NCI-H2227 (cell line): Measurements from ENCODE around the gene GRM8.
A peak's percentile ranks its signal among the peaks of the same experiment; 100 is the strongest.
"Not testable (repeated sequence)": the region's sequence is repeated elsewhere in the genome, so short reads cannot be mapped to it uniquely, and the experiment has no call there.

Experiments used
- DNase-seq: peaks from one replicate; lab custom pipeline; 2025; ENCODE audit not compliant: unreplicated experiment; lab: John Stamatoyannopoulos, UW

Gene GRM8

DNA sequence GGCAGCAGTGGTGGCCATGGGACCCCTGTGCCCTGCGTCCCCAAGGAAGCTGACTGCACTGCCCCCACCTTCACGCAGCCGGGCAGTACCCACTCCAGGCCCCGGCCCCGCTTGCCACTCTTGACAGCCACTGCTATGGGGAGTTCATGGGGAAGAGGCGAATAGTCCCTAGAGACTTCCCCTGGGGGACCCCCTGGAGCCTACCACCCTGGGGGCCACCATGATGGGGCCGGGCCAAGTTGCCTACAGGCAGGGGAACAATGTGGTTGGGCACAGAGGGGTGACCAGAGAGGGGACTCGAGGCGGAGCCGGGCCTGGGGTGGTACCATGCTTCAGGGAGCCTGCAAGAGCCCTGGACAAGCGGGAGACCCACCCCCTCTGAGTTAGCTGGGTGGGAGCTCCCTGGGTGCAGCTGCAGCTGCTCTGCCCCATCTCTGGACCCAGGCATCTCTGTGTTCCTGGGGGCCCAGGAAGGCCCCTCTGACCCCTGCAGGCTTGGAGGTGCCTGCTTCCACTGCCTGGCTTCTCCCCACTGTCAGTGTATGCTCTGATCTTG lies 567.6 kb downstream of the GRM8 start:
- DNase-seq: no peak

DNA sequence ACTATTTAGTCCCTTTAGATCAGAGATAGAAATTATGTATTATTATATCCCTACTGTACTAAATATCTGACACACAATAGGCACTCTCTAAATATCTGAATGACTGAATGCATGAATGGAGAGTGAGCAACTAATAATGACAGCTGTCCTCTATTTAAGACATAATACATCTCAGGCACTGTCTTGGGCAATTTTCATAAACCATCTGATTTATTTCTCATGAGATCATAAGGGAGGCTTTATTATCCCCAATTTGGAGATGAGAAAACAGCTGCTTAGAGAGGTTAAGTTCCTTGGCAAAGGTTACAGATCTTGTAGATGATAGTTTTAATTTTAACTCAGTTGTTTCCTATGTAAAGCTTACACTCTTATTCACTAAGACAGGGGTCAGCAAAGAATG lies 570.6 kb downstream of the GRM8 start:
- no peak for DNase-seq

DNA sequence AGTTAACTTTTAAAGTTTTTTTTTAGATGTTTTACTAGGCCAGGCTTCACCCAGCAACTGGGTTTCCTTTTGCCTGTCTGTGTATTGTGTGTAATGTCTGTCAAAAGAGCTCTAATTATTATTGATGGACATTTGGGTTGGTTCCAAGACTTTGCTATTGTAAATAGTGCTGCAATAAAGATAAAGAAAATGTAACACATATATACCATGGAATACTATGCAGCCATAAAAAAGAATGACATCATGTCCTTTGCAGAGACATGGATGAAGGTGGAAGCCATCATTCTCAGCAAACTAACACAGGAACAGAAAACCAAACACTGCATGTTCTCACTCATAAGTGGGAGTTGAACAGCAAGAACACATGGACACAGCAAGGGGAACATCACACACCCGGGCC lies 584.0 kb downstream of the GRM8 start:
- not testable (repeated sequence) for DNase-seq

DNA sequence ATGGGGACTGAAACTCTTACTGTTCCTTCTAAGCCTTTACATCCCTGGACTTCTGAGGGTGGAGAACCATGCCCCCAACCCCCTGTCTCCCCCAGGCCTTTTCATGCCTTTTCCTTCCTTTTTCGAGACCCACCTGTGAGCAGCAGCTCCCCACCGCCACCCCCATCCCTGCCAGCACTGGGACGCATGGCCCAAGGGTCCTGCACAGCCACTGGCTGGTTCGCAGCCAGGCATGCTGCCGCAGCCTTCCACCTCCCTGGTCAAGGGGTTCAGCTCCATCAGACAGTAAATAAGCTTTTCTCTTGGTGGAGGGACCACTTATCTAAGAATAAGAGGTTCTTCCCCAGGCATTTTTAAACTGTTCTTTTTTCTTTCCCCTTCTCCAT lies 584.4 kb downstream of the GRM8 start:
- no peak for DNase-seq

DNA sequence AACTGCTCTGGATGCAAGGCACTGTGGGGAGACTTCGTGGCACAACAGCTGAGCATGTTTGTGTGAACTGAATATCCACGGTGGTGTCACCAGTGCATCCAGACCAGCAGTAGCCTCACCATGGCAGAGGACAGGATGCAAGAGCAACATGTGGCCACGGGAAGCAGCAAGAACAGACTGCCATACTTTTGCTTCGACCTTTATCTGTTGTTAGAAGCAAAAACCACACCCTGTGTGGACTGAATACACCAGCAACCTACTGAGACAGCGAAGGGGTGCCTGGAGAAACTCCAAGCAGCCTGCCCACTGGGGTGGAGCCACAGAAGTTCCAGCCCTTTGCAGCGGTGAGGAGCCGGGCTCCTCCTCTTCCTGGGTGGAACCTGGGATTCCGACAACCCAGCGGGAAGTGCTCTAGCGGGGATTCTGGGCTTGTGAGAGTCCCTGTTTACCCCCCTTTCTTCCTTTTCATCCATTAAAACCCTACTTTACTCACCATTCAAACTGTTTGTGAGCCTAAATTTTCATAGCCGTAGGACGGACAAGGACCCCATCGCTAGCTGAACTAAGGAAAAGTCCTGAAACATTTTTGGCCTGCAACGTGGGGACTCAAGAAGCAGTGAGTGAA lies 584.9 kb downstream of the GRM8 start:
- peak; percentile 45 for DNase-seq

DNA sequence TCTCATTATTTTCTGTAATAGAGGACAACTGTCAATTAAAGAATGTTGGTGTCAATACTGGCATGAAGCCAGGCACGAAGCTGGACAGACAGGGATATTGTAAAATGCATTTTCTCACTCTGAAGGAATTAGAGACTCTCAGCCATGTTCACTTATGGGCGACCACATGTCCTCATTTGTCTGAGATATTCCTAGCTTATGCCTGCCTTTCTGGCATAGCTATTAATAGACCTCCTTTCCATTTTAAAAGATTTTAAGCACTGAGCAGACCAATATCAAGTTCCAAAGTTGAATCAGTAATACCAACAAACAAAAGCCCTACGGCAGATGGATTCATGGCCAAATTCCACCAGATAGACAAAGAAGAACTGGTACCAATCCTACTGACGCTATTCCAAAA lies 589.9 kb downstream of the GRM8 start:
- no peak for DNase-seq

DNA sequence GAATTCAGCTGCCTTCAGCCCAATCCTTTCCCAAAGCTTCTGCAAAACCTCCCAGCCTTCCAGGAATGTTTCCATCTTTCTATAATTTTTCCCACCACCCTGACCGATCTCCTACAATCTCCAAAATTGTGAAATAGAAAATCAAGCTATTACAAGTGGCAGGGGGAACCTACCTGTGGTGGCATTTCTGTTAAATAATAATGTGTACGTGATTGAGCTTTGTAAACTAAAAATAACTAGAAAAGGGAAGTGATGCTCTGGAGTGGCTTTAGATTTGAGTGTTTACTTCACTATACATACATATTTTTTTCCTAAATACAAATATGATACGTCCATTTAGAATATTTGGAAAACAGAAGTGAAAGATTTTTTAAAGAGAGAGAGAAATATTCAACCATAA lies 593.6 kb downstream of the GRM8 start:
- DNase-seq: no peak

DNA sequence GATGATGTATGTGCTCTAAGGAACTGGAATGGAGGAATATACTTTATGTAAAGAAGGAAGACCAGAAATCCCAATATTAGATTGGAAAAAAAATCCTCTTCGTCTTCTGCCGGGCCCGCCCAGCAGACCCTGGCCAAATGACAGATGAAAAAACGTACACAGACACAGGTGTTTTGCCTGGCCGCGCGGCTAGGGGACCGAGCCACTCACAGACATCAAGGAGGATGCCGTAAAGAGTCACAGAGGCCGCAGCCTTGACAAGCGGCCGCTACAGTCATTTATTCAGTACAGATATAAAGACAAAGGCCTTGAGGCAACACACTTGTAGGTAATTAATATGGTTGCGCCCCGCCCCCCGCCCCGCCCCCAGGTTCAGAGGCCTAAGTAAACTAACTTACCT lies 594.1 kb downstream of the GRM8 start:
- DNase-seq: no peak

DNA sequence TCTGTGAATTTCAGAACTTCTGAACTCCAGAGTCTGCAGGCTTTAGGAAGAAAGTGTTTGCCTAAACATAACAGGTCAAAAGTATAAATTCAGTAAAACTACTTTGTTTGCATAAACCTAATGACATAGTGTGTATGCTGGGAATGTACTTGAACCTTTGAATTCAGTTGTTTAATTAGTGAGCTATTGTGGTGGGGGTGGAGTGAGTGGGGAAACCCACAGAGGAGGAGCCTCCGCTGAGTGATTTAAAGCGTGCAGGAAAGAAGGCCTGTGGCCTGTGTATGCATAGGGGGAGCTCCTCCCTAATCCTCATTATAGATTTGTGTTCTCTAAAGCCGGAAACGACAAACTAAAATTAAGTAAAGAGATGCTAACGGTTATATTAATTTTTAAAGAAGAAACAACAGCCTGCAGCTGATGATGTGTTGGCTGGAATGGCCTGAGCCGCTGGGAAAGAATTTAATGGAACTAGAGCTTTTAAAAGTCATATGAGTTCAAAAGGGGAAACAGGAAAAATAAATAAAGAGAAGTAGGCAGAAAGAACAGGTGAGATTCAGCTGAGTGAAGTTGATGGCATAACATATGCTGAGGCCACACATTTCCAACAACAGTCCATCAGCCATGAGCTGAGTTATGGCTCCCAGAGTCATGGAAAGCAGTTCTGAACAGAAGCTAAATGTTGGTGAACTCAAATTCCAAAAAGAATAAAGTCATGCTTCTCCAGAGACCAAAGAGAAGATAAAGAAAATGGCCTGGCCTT lies 595.0 kb downstream of the GRM8 start:
- no peak for DNase-seq

DNA sequence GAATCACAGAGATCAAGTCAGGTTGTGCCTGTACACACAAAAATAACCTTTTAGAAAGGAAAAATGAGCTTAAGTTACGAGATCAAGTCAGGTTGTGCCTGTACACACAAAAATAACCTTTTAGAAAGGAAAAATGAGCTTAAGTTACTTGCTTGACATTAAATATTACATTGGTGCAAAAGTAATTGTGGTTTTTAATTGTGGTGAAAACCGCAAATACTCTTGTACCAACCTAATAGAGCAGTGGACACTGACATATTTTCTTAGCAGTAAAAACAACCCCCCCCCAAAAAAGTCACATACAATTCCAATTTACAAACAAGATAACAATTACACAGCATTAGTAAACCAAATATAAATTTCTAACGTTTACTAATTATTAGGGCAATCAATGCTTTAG lies 595.6 kb downstream of the GRM8 start:
- no peak for DNase-seq

DNA sequence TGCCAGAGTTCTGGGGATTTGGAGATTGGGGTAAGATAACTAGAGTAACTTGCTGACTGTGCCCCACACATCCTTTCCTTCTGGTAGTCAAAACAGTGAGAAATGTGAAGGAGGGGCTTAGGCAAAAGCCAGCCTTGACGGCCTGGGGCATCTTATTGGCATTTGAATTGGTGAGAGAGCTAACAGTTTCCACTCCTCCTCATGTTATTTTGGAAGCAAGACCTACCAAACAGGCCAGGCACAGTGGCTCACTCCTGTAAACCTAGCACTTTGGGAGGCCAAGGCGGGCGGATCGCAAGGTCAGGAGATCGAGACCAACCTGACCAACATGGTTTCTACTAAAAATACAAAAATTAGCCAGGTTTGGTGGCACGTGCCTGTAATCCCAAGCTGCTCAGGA lies 596.6 kb downstream of the GRM8 start:
- DNase-seq: no peak

DNA sequence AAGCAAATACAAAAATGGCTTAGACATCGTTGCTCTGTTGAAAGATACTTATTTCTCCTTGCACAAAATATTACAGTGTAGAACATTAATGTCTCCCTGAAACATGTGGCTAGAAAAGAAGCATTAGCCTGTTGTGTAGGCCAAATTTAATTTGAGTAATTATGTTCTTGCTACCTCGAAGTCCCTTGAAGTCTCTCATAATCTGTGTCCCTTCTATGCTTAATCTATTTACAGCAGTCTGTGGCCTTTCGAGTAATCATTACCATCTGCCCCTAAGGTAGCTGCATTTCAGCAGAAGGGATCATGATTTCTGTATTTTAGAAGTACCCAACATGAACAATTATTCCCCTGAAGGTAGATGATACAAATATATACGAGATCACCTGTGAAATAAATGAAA lies 615.2 kb downstream of the GRM8 start:
- no peak for DNase-seq

DNA sequence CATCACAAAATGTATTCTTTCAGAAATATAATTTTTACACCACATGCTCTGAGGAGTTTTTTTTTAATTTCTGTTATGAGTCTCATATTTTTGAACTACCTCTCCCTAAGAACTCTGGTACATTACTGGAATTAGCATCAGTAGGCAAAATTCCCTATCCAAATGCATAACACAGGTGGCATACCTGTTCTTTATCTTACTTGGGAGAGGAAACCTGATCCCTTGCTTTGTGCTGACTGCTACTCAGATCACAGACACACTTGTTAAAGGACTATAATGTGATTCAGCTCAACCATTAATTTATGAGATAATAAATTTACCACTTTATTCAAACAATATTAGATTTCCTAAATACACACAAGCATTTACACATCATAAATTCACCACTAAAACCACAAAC lies 617.2 kb downstream of the GRM8 start:
- DNase-seq: no peak

DNA sequence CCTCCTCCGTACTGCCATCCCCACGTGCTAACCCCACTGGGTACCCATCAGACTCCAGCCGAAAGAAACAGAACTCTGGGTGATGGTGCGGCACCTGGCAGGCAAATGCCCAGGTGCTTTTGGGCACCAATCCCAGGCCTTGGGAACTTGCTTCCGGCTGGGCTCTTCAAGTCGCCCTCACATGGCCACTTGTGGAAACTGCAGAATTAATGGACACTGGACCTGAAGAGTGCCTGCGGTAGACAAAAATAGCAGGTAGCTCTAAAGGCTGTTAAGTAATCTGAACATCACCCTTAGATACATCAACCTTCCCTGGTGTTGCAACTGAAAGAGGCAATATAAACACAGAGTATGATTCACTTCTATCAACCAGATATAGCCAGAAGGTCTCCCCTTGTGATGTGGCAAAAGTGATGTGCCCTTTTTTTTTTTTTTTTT lies 644.4 kb downstream of the GRM8 start:
- peak; percentile 3 for DNase-seq

DNA sequence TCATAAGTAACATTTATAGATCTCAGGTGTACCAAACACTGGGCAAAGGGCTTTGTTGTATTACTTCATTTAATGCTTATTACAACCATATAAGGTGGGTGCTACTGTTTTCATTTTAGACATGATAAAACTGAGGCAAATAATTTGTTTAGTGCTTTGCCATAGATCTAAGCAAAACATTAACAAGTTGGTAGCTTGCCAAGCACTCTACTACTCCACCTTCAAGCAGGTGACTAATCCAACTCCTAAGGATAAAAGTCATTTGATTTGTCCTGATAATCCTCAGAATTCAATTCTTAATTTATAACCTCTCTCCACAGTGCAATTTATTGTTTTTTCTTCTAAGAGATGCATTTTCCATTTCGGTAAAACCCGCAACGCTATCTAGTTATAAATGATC lies 646.4 kb downstream of the GRM8 start:
- no peak for DNase-seq

DNA sequence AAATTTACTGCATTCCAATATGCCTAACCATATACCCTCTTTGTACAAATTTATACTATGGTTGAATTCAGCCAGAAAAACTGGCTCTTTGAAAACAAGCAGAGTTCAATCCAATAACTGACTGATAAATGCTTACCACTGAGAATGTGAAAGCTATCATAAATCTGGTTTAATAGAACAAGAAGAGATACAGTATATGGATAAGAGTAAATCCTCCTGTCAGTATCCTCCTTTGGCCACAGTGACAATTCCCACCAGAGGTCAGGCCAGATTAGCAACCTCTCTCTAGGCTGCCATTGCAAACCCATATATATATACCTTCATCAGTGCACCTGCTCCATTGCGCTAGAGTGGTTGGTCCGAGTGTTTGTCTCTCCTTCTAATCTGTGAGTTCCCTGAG lies 647.2 kb downstream of the GRM8 start:
- DNase-seq: no peak

DNA sequence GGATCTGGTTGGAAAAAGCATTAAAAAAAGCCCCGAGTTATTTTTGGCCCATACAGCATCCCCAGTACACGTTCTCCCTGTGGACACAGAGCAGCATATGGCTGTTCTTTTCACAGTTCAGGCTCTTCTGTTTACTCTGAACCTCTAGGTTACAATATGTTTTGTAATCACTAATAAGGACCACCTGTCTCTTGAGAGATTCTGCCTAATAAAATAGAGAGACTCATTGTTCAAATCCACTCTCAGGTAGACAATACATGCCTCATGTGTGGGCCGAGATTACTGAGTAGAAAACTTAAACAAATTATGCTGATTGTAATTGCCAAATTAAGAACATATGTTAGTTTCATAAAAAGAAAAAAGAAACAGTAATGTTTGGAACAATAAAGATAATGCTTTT lies 647.7 kb downstream of the GRM8 start:
- DNase-seq: no peak

DNA sequence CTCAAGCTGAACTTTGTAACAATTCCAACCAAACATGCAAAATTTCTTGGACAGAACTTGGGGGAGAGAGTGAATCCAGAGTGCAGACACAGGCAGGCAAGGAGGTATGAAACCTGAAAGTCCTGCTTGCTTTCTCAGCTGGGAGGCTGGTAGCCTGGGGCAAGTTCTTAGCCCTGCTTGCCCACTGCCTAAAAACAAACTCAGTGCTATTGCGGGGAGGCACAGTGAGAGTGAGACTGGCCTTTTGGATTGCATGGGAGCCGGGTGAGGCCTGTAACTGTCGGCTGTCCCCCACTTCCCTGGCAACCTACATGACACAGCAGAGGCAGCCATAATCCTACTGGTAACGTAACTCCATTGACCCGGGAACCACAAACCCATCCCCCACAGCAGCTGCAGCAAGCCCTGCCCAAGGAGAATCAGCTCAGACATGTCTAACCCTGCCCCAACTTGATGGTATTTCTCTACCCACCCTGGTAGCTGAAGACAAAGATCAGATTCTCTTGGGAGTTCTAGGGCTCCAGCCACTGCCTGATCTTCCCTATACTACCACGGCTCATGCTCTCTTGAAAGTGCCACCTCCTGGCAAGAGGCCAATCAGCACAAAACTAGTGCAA lies 663.6 kb downstream of the GRM8 start:
- no peak for DNase-seq

DNA sequence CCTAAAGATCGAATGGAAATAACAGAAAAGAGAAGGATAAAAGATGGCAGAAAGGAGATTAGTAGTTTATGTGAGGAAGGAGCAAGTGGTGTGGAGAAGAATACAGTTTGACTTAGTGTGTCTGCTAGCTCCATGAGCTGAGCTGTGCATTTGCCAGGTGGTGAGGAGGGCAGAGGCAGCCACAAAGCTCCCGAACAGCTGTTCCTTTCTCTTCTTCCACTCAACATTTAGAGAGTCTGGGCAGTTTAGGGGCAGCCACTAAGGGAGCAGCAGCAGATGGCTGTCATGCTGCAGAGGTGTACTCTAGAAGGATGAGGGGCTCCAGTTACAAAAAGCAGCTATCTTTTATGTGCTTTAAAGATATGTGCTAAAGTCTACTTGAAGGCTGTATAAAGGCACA lies 674.4 kb downstream of the GRM8 start:
- peak; percentile 5 for DNase-seq

DNA sequence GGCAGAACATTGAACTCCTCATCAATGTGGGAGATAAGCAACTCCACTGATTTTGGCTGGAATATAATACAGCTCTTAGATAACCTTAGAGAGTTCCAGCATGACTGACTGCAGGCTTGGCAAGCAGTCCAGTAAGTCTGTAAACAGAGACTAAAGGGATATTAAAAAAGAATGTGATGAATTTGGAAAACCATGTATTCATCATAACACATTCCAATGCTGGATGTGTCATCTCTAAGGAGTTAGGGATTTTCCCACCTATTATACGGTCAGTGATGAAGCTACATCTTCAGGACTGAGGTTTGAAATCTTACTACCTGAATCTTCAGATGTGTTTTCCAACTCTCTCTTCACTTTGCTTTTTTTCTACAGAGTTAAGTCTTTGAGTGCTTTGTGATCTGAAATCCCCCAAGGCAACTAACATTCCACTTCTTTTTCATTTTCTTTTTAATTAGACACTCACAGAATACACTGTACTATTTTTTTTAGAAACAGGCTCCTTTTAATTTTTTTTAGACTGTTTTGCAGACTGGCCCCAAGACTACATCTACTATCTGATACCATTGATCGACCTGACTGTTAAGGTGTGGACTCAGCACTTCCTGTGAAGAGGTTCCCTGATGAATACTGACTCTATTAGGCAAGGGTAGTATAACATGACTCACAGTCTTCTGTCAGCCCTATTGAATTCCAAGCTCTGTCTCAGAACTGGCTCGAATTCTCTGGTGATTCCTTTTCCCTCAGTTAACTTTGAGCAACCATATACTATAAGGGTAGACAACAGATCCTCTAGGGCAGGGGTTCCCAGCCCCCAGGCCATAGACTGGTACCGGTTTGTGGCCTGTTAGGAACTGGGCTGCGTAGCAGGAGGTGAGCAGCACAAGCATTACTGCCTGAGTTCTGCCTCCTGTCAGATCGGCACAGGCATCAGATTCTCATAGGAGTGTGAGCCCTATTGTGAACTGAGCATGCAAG lies 678.2 kb downstream of the GRM8 start:
- DNase-seq: no peak

DNA sequence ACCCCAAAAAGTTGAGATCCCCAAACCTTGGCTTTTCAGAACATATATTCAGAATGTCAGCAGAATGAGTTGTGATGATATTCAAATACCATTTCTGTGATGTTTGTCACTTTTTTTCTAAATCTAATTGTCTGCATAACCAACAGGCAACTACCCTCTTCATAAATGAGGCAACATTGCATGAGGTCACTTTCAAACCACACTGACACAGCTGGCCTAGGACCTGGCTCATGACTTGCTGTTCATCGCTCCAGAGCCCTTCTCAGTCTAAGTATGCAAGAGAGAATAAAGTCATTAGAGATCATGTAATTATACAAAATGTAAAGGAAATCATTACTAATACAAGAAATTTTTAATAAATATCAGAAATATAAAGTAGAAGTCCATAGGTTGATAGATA lies 681.9 kb downstream of the GRM8 start:
- DNase-seq: no peak
